GM15510 (cell line): Measurements from ENCODE around the gene CAMK1D.

ENCODE experiments used
- POLR2A ChIP-seq: IDR thresholded peaks from 3 replicates; pipeline ENCODE4 v1.6.1; 2011; ENCODE audit warnings: borderline replicate concordance; ENCODE audit not compliant: insufficient read length; ENCODE audit errors: extremely low read depth

Gene CAMK1D

DNA sequence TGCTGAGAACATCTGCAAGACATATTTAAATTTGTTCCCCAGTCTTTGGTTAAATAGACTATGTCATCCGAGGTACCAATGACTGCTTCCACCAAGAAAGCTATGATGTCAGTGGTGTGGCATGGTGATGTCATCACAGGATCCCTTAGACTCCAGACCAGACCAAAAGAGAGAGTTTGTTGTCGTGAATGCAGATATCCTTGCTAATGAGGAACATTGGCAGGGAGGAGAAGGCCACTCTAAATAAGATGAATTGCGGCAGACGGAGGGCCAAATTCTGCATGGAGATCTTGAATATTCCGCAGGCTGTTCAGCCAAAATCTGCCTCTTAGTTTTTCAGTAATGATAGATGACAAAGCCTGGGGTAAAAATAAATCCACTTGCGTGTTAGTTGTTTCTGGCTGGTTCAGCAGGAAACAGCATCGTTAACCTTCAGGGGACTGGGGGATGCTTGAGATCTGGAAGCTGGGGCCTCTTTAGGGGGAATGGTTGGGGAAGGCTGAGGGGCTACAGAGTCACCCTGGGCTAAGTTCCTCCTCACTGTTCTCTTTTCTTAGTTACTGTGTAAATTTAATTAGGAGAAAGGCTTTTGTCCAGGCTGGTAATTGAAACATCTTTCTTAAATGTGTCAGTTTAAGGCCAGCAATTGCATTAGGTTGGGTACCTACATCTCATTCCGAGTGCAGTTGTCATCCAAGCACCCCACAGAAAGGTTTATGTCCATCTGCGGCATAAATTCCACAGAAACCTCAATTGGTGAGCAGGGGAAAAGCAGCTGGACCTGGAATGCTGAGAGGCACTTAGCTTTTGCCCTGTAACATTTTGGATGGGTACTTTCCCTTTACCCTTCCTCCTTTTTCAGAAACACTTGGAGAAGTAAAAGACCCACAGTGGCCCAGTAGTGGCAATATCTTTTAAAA is 11.6 kb upstream of the CAMK1D start:
- no peak for TF ChIP-seq POLR2A

DNA sequence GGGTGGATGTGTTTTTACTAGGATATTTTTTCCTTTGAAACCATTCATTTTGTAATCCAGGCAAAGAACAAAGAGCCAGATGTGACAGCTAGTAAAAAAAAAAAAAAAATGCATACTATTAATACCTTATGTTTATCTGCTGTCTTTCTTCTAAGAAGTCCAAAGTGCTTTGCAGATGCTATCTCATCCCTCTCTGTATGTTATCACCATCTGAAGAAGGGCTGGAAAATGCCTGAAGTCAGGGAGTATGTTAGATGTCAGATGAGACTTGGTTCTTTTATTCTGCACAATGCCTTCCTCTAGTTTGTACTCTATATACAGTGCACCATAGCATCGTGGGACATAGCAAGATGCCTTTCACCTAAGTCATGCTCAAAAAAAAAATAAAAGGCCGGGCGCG is 10.4 kb upstream of the CAMK1D start:
- no peak for TF ChIP-seq POLR2A

DNA sequence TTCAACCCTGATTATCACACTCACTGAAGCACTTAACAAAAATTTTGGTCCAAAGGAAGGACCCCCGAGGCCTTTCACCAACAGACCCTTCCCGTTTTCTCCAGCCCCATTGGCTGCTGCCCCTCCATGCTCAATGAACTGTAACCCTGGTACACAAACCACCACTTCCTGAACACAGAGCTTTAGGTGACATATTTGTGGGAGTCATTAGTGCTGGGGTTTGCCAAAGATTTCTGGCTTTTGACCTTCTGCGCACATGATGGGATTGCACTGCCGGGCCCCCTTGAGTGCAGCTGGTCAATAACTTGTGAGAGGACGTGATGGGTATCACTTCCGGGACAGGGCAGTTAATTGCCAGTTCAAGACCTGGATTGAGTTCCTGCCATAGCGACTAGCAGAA is 9.0 kb upstream of the CAMK1D start:
- TF ChIP-seq POLR2A: no peak

DNA sequence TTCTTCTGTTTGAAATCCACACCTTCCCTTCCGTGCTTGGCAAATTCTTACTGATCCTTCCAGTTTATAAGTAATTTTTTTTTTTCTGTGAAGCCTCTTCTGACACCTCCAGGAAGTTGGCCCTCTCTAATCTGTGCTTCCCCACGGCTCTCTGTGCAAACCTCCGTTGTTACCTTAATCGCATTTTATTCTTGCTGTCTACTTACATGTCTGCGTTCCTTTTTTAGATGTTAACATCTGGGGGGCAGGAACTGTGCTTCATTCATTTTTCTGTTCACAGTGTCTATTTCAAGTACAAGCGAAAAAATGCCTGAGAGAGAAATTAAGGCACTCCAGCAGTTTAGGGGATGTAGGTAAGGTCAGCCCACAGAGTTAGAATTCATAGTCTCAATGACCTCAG is 8.4 kb upstream of the CAMK1D start:
- TF ChIP-seq POLR2A: no peak

DNA sequence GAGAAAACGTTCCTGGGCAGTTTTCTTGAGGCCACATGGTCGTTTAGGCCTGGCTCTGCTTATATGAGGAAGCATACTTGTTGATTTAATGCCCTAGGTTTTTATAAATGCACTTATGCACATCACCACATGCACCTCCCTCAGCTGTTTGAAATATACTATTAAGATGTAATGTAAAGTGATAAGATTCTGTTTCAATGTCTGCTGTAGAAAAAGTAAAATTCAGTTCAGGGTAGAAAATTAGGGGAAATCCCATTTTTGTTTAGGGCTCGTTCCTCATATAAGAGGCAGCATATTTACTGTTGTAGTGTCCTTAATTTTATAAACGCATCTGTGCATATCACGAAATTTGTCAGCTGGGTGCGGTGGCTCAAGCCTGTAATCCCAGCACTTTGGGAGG is 7.8 kb upstream of the CAMK1D start:
- TF ChIP-seq POLR2A: no peak

DNA sequence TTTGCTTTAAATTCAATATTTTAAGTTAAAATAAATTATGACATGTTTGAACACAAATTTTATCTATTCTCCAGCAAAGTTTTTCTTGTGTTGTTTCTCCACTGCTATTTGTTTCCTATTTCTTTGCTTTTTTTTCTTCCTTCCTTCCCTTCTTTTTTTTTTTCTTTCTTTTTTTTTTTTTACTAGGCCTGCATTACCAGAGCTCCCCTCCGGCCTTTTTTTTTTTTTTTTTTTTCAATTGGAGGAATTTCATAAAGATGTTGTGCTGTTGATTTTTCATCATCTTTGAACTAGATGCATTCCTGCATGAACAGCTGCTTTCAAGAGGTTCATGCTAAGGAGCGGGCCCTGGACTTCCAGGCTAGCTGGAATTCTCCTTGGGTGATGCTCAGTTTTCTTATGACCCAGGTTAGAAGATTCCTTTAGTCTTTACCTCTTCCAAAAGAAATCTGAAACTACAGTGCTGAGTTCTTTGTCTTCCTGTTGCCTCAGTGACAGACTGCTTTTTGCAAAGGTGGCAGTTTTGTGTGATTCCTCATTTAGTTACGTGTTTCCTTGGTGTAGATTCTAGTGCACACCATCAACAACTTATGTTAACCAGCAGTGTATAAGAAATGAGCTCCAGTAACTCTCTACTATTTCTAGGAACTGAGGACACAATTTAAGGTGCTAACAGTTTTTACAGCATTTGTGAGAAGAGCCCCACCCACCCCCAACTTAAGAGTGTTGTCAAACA is 4.8 kb upstream of the CAMK1D start:
- TF ChIP-seq POLR2A: no peak

DNA sequence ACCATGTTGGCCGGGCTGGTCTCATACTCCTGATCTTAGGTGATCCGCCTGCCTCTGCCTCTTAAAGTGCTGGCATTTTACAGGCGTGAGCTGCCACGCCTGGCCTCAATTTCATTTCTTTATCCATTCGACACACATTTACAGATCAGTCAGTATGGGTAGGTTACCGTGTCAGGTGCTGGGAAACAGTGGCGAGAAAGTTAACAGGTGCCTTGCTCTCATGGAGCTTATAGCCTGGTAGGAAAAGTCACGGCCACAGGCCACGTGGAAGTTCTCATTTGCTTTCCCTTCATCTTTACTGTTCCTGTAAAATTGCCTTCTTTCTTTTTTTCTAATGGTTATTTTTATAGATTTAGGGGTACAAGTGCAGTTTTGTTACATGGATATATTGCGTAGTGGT is 2.6 kb upstream of the CAMK1D start:
- TF ChIP-seq POLR2A: no peak

DNA sequence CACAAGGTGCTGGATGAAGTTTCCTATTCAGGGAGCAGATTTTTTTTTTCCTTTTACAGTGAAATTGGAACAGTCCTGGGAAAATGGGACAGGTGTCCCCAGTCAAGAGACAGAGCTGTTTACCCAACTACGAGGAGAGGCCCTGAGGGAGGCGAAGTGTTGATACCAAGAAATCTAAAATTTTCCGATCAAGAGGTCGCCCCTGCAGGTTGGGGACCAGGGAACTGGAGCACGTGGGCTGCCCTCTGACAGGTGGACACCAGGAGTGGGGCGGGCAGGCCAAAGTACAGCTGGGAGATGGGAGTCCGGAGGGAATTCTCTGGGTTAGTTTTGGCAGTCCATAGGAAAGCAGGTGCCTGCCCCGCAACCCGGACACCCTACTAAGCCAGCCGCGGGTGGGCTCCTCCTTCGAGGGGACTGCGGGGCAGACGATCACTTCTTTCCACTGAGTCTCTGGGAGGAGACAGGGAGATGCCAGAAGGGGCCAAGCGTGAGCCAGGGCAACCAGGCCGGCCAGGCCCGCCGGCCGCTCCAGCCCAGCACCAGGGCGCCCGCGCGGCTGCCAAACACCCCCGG is 965 bp upstream of the CAMK1D start:
- TF ChIP-seq POLR2A: no peak

DNA sequence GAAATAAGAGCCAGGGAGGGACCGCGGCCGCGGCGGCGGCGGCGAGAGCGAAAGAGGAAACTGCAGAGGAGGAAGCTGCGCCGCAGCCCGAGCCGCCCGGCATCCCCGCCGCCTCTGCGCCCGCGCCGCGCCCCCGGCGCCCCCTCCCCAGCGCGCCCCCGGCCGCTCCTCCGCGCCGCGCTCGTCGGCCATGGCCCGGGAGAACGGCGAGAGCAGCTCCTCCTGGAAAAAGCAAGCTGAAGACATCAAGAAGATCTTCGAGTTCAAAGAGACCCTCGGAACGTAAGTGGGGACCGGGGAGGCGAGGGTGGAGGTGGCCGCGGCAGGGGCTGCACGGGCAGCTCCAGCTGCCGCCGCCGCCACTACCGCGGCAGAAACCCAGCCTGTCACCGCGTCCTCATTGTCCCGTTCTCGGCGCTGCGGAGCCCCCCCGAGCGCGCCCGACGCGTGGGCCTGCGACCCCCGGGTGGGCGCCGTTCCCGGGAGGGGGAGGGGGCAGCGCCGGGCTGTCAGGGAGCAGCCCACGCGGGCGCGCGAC is 351 bp downstream of the CAMK1D start:
- TF ChIP-seq POLR2A: no peak

DNA sequence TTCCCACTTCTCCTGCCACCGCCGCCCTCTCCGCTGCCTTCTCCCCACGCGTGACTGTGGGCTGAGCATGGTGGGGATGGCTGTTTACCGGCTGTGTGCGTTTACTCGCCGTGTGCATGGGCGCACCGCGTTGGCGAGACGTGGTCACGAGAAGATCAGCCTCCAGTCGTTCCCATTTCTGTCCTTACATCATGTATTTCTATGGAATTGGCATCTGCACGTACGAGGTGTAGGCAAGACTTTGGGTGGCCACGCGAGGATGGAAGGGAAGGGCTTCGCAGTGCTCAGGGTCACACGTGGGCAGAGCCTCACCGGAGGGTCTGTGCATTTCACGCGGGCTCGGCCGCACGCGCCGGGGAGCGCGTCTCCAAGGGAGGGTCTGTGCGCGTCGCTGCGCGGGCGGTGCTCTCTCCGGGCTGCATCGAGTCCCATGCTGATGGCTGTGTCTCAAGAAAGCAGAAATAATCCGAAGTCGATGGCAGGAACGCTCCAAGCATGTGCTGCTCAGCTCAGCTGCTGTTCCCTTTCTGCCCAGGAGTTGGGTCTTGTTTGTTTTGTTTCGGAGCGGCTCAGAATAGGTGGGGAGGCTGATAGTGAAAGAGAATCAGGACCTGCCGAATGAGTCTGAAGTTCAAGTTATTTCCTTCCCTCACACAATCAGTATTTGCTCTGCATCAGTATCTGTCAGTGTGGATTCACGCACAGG is 973 bp downstream of the CAMK1D start:
- TF ChIP-seq POLR2A: no peak

DNA sequence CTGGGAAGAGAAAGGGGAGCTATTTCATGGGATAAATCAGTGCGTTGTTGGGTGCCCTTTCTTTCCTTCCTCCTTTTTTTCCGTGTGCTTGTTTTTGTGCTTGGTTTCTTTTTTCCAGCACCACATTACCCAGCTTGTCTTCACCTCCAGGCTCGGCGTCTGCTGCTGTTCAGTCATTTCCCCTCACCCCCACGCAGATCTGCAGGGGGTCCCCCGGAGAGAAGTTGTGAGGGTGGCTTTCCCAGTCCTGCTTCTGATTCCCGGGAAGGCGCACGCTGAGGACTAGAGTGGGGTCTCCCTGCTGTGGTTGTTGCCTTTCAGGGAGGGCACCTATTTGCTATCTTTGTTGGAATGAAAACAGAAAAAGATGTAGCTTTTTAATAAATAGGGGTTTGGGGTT is 1.6 kb downstream of the CAMK1D start:
- TF ChIP-seq POLR2A: no peak

DNA sequence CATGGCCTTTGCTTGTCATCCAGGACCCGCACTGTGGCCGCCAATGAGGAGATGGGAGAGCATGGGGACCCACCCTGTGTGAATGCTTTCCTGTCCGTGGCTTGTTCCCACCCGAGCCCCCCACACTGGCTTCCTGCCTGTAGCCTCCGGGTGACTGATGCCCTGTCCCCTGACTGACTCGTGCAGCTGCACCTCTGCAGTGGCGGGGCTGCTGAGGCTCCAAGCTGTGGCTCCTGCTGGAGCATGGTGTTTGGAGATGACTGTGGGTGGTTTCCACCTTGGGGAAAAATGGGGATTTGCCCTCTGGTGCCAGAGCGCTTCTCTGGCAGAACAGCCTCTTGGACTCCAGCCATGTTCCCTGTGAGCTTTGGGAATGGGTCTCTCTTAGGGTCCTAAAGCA is 2.1 kb downstream of the CAMK1D start:
- TF ChIP-seq POLR2A: no peak

DNA sequence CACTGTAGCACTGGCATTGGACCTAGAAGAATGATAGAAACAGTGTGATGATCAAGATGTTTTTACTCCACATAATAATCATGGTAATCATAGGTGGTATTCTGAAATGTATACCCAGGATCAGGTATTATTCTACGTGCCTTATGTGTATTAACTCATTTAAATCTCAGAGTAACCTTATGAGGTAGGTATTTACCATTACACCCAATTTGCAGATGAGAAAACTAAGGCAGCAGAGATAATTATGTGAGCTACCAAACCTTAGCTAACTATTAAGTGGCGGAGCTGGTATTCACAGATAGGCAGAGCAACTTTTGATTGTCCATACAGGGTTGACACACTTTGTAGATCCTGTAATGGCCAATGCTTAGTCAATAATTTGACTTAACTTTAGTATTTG is 2.5 kb downstream of the CAMK1D start:
- TF ChIP-seq POLR2A: no peak

DNA sequence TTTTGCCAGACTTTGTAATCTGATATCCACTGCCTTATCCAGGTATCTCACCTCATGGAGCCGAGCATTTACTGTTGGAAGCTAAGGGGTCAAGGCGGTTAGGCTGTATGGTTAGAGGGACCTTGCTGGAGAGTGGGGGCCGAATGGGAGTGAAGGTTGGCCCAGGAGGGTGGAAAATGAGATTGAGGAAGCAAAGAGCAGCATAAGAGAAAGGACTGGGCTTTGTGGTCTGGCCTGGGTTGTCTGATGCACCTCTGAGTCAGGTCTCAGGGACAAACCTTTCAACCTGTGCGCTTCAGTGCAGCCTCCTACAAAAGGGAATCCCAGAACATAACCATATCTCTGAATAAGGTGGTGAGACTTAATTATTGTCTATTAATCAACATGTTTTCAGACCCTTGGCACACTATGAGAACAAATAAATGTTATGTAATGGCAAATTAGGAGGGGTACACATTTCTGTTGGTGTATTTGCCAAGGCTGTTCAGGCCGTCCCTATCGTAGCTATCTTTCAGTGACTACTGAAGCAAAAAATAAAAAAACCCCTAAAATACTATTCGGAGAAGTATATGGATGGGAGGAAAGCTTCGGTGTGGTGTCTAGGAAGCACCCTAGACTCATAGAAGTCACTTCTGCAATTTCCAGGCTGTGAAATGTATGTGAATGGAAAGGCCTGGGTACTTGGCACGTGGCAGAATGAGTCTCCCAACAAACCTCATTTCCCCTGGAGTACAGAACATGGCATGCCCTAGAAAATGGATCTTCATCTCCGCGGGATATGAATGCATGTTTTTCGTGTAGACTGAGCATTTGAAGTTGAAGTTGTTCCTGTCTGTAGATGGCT is 4.3 kb downstream of the CAMK1D start:
- TF ChIP-seq POLR2A: no peak
